ENCODE data around the gene FN1.
A peak's percentile ranks its signal among the peaks of the same experiment; 100 is the strongest.

Gene FN1

GRCh38 chr2:215391531-215391930, 44.3 kb downstream of the FN1 start:
- peaks cover 15% of the 10 kb centered on the region for H3K4me1 ChIP-seq (ENCODE audit: insufficient read depth, low read length)
- H3K4me3 ChIP-seq (ENCODE audit: low read length), result no peak overlapping the region
- H3K27me3 ChIP-seq (ENCODE audit: insufficient read depth, low read length), result no peaks in the 10 kb centered on the region
- no peak overlapping the region for H3K9ac ChIP-seq (ENCODE audit: low read depth, low read length)
- H3K9me3 ChIP-seq (ENCODE audit: insufficient read depth, low read depth, low read length), result no peaks in the 10 kb centered on the region
- 95% methylated on average over 4 of the region's 5 CpGs for WGBS
- H3K36me3 ChIP-seq (ENCODE audit: insufficient read depth, low read length), result peaks cover 82% of the 10 kb centered on the region
- H3K27ac ChIP-seq (ENCODE audit: low read depth, low read length), result no peak overlapping the region

GRCh38 chr2:215390550-215390913, 45.3 kb downstream of the FN1 start:
- H3K4me3 ChIP-seq (ENCODE audit: low read length), result no peak overlapping the region
- peaks cover 76% of the 10 kb centered on the region for H3K36me3 ChIP-seq (ENCODE audit: insufficient read depth, low read length)
- H3K9ac ChIP-seq (ENCODE audit: low read depth, low read length), result no peak overlapping the region
- no peaks in the 10 kb centered on the region for H3K27me3 ChIP-seq (ENCODE audit: insufficient read depth, low read length)
- 99% methylated on average over 2 of the region's 2 CpGs for WGBS
- peaks cover 15% of the 10 kb centered on the region for H3K4me1 ChIP-seq (ENCODE audit: insufficient read depth, low read length)
- no peaks in the 10 kb centered on the region for H3K9me3 ChIP-seq (ENCODE audit: insufficient read depth, low read depth, low read length)
- no peak overlapping the region for H3K27ac ChIP-seq (ENCODE audit: low read depth, low read length)

GRCh38 chr2:215388002-215388728, 47.7 kb downstream of the FN1 start:
- H3K27me3 ChIP-seq (ENCODE audit: insufficient read depth, low read length), result no peaks in the 10 kb centered on the region
- peak overlapping the region; percentile 63 for H3K27ac ChIP-seq (ENCODE audit: low read depth, low read length)
- no peak overlapping the region for H3K4me3 ChIP-seq (ENCODE audit: low read length)
- no peaks in the 10 kb centered on the region for H3K9me3 ChIP-seq (ENCODE audit: insufficient read depth, low read depth, low read length)
- H3K9ac ChIP-seq (ENCODE audit: low read depth, low read length), result no peak overlapping the region
- H3K4me1 ChIP-seq (ENCODE audit: insufficient read depth, low read length), result peaks cover 15% of the 10 kb centered on the region
- H3K36me3 ChIP-seq (ENCODE audit: insufficient read depth, low read length), result peaks cover 78% of the 10 kb centered on the region
- 97% methylated on average over 7 of the region's 7 CpGs for WGBS

- Histone ChIP-seq H3K27ac (ENCODE audit: low read depth, low read length) (no peak overlapping the region), H3K9me3 (ENCODE audit: insufficient read depth, low read depth, low read length) (no peaks in the 10 kb centered on the region), H3K27me3 (ENCODE audit: insufficient read depth, low read length) (no peaks in the 10 kb centered on the region), H3K9ac (ENCODE audit: low read depth, low read length) (no peak overlapping the region), H3K4me1 (ENCODE audit: insufficient read depth, low read length) (peaks cover 15% of the 10 kb centered on the region), H3K36me3 (ENCODE audit: insufficient read depth, low read length) (peaks cover 76% of the 10 kb centered on the region), H3K4me3 (ENCODE audit: low read length) (no peak overlapping the region)
- WGBS, result 97% methylated on average over 7 of the region's 7 CpGs
These were observed 49.3 kb downstream of the FN1 start for GRCh38 chr2:215386566-215386965.

GRCh38 chr2:215384710-215385109, 51.2 kb downstream of the FN1 start:
- Histone ChIP-seq H3K9me3 (ENCODE audit: insufficient read depth, low read depth, low read length) (no peaks in the 10 kb centered on the region), H3K27me3 (ENCODE audit: insufficient read depth, low read length) (no peaks in the 10 kb centered on the region), H3K4me1 (ENCODE audit: insufficient read depth, low read length) (peaks cover 15% of the 10 kb centered on the region), H3K9ac (ENCODE audit: low read depth, low read length) (no peak overlapping the region), H3K4me3 (ENCODE audit: low read length) (no peak overlapping the region), H3K27ac (ENCODE audit: low read depth, low read length) (no peak overlapping the region), H3K36me3 (ENCODE audit: insufficient read depth, low read length) (peaks cover 75% of the 10 kb centered on the region)
- 97% methylated on average over 5 of the region's 7 CpGs for WGBS

GRCh38 chr2:215383652-215384279, 52.1 kb downstream of the FN1 start:
- Histone ChIP-seq H3K4me1 (ENCODE audit: insufficient read depth, low read length) (peaks cover 15% of the 10 kb centered on the region), H3K9me3 (ENCODE audit: insufficient read depth, low read depth, low read length) (no peaks in the 10 kb centered on the region), H3K9ac (ENCODE audit: low read depth, low read length) (no peak overlapping the region), H3K27me3 (ENCODE audit: insufficient read depth, low read length) (no peaks in the 10 kb centered on the region), H3K36me3 (ENCODE audit: insufficient read depth, low read length) (peaks cover 84% of the 10 kb centered on the region), H3K4me3 (ENCODE audit: low read length) (no peak overlapping the region), H3K27ac (ENCODE audit: low read depth, low read length) (no peak overlapping the region)
- 93% methylated on average over 8 of the region's 8 CpGs for WGBS

- Histone ChIP-seq H3K9ac (ENCODE audit: low read depth, low read length) (no peak overlapping the region), H3K36me3 (ENCODE audit: insufficient read depth, low read length) (peaks cover 85% of the 10 kb centered on the region), H3K4me1 (ENCODE audit: insufficient read depth, low read length) (peaks cover 2% of the 10 kb centered on the region; the same call in 1 of the 2 replicates), H3K27me3 (ENCODE audit: insufficient read depth, low read length) (no peaks in the 10 kb centered on the region), H3K4me3 (ENCODE audit: low read length) (no peak overlapping the region), H3K27ac (ENCODE audit: low read depth, low read length) (no peak overlapping the region), H3K9me3 (ENCODE audit: insufficient read depth, low read depth, low read length) (no peaks in the 10 kb centered on the region)
These were observed 53.4 kb downstream of the FN1 start for GRCh38 chr2:215382480-215382879.

- Histone ChIP-seq H3K36me3 (ENCODE audit: insufficient read depth, low read length) (peaks cover 85% of the 10 kb centered on the region), H3K9me3 (ENCODE audit: insufficient read depth, low read depth, low read length) (no peaks in the 10 kb centered on the region), H3K27ac (ENCODE audit: low read depth, low read length) (no peak overlapping the region), H3K4me1 (ENCODE audit: insufficient read depth, low read length) (no peaks in the 10 kb centered on the region), H3K4me3 (ENCODE audit: low read length) (no peak overlapping the region), H3K27me3 (ENCODE audit: insufficient read depth, low read length) (no peaks in the 10 kb centered on the region), H3K9ac (ENCODE audit: low read depth, low read length) (no peak overlapping the region)
- 97% methylated on average over 7 of the region's 7 CpGs for WGBS
These were observed 53.9 kb downstream of the FN1 start for GRCh38 chr2:215382011-215382410.

- no peaks in the 10 kb centered on the region for H3K9me3 ChIP-seq (ENCODE audit: insufficient read depth, low read depth, low read length)
- H3K36me3 ChIP-seq (ENCODE audit: insufficient read depth, low read length), result peaks cover 89% of the 10 kb centered on the region
- H3K4me1 ChIP-seq (ENCODE audit: insufficient read depth, low read length), result no peaks in the 10 kb centered on the region
- 94% methylated on average over 7 of the region's 7 CpGs for WGBS
- no peak overlapping the region for H3K4me3 ChIP-seq (ENCODE audit: low read length)
- H3K27me3 ChIP-seq (ENCODE audit: insufficient read depth, low read length), result no peaks in the 10 kb centered on the region
- H3K27ac ChIP-seq (ENCODE audit: low read depth, low read length), result no peak overlapping the region
- H3K9ac ChIP-seq (ENCODE audit: low read depth, low read length), result no peak overlapping the region
These were observed 55.2 kb downstream of the FN1 start for GRCh38 chr2:215380699-215381098.

- Histone ChIP-seq H3K4me1 (ENCODE audit: insufficient read depth, low read length) (no peaks in the 10 kb centered on the region), H3K27ac (ENCODE audit: low read depth, low read length) (no peak overlapping the region), H3K9ac (ENCODE audit: low read depth, low read length) (no peak overlapping the region), H3K27me3 (ENCODE audit: insufficient read depth, low read length) (no peaks in the 10 kb centered on the region), H3K36me3 (ENCODE audit: insufficient read depth, low read length) (peaks cover 96% of the 10 kb centered on the region), H3K9me3 (ENCODE audit: insufficient read depth, low read depth, low read length) (no peaks in the 10 kb centered on the region), H3K4me3 (ENCODE audit: low read length) (no peak overlapping the region)
- WGBS, result 97% methylated on average over 5 of the region's 6 CpGs
These were observed 55.9 kb downstream of the FN1 start for GRCh38 chr2:215379948-215380347.

- no peak overlapping the region for H3K9ac ChIP-seq (ENCODE audit: low read depth, low read length)
- no peak overlapping the region for H3K4me3 ChIP-seq (ENCODE audit: low read length)
- 96% methylated on average over 7 of the region's 7 CpGs for WGBS
- peaks cover 96% of the 10 kb centered on the region for H3K36me3 ChIP-seq (ENCODE audit: insufficient read depth, low read length)
- H3K4me1 ChIP-seq (ENCODE audit: insufficient read depth, low read length), result no peaks in the 10 kb centered on the region
- no peaks in the 10 kb centered on the region for H3K27me3 ChIP-seq (ENCODE audit: insufficient read depth, low read length)
- H3K9me3 ChIP-seq (ENCODE audit: insufficient read depth, low read depth, low read length), result no peaks in the 10 kb centered on the region
- H3K27ac ChIP-seq (ENCODE audit: low read depth, low read length), result no peak overlapping the region
These were observed 56.8 kb downstream of the FN1 start for GRCh38 chr2:215379039-215379438.
